OCI-LY1 (cell line): ENCODE data around the gene PHYHIPL.

Experiments used
- H2AFZ ChIP-seq: fragments of 200-600 bp; sonication (generic), shearing (Covaris generic); 2 replicates; pipeline ENCODE4 v1.6.0; 2014; ENCODE audit warnings: antibody characterized with exemption, mild to moderate bottlenecking, low read length
- H3F3A ChIP-seq: fragments of 200-600 bp; sonication (generic), shearing (Covaris generic); 2 replicates; pipeline ENCODE4 v1.6.0; 2014; ENCODE audit warnings: mild to moderate bottlenecking, antibody characterized with exemption, low read length, moderate library complexity; ENCODE audit not compliant: insufficient read depth
- H3K27ac ChIP-seq: fragments of 200-600 bp; sonication (generic); 2 replicates; pipeline ENCODE4 v1.5.1; 2014; ENCODE audit warnings: low read length, mixed run types, mild to moderate bottlenecking, low read depth; ENCODE audit not compliant: poor library complexity, severe bottlenecking
- H3K27me3 ChIP-seq: fragments of 200-600 bp; sonication (generic); 2 replicates; pipeline ENCODE4 v1.6.0; 2014; ENCODE audit warnings: antibody characterized with exemption, mild to moderate bottlenecking, low read length, moderate library complexity; ENCODE audit not compliant: insufficient read depth
- H3K36me3 ChIP-seq: fragments of 200-600 bp; sonication (generic); 2 replicates; pipeline ENCODE4 v1.6.1; 2014; ENCODE audit warnings: mild to moderate bottlenecking, antibody characterized with exemption, low read length, moderate library complexity, mixed read lengths; ENCODE audit not compliant: insufficient read depth
- H3K4me1 ChIP-seq: fragments of 200-600 bp; sonication (generic); 2 replicates; pipeline ENCODE4 v1.5.1; 2014; ENCODE audit warnings: mild to moderate bottlenecking, low read length, moderate library complexity; ENCODE audit not compliant: insufficient read depth, severe bottlenecking
- H3K4me2 ChIP-seq: fragments of 200-600 bp; sonication (generic), shearing (Covaris generic); 2 replicates; pipeline ENCODE4 v1.6.1; 2014; ENCODE audit warnings: low read length
- H3K4me3 ChIP-seq: fragments of 200-600 bp; sonication (generic); 2 replicates; pipeline ENCODE4 v1.5.1; 2014; ENCODE audit warnings: low read length, low read depth, mild to moderate bottlenecking, mixed read lengths; ENCODE audit not compliant: poor library complexity, severe bottlenecking
- H3K79me2 ChIP-seq: fragments of 200-600 bp; shearing (Covaris generic); 2 replicates; pipeline ENCODE4 v1.6.1; 2016; ENCODE audit warnings: mixed run types, low read length, mixed read lengths; ENCODE audit not compliant: insufficient read depth
- H3K9ac ChIP-seq: fragments of 200-600 bp; sonication (generic), shearing (Covaris generic); 2 replicates; pipeline ENCODE4 v1.6.1; 2014; ENCODE audit warnings: mild to moderate bottlenecking, low read length, mixed read lengths
- H3K9me2 ChIP-seq: fragments of 200-600 bp; sonication (generic), shearing (Covaris generic); 2 replicates; pipeline ENCODE4 v1.6.1; 2014; ENCODE audit warnings: low read depth, mild to moderate bottlenecking, low read length, mixed read lengths
- H3K9me3 ChIP-seq: fragments of 200-600 bp; shearing (Covaris generic); 2 replicates; pipeline ENCODE4 v1.6.1; 2014; ENCODE audit warnings: low read length, mixed read lengths
- H4K20me1 ChIP-seq: fragments of 200-600 bp; sonication (generic), shearing (Covaris generic); 2 replicates; pipeline ENCODE4 v1.6.0; 2016; ENCODE audit warnings: mild to moderate bottlenecking, low read length; ENCODE audit not compliant: insufficient read depth
- EZH2 ChIP-seq: fragments of 200-600 bp; sonication (generic), shearing (Covaris generic); IDR thresholded peaks from 2 replicates; pipeline ENCODE4 v1.8.0; 2017; ENCODE audit warnings: borderline replicate concordance, mixed run types, mild to moderate bottlenecking, antibody characterized with exemption, low read length, moderate library complexity, mixed read lengths
- TF ChIP-seq, protein P1 (sequence below): fragments of 200-600 bp; sonication (generic), shearing (Covaris generic); IDR thresholded peaks from 2 replicates; pipeline ENCODE4 v1.5.1; 2017; ENCODE audit warnings: mild to moderate bottlenecking, antibody characterized with exemption, low read length, moderate library complexity, mixed read lengths

The PHYHIPL gene

GRCh38 chr10:59242991-59243390, 66.5 kb downstream of the PHYHIPL start:
- no peaks in the 10 kb centered on the region for H3K36me3 ChIP-seq
- no peak overlapping the region for H3K27ac ChIP-seq
- H3K9me2 ChIP-seq: no peaks in the 10 kb centered on the region
- TF ChIP-seq, protein P1, sequence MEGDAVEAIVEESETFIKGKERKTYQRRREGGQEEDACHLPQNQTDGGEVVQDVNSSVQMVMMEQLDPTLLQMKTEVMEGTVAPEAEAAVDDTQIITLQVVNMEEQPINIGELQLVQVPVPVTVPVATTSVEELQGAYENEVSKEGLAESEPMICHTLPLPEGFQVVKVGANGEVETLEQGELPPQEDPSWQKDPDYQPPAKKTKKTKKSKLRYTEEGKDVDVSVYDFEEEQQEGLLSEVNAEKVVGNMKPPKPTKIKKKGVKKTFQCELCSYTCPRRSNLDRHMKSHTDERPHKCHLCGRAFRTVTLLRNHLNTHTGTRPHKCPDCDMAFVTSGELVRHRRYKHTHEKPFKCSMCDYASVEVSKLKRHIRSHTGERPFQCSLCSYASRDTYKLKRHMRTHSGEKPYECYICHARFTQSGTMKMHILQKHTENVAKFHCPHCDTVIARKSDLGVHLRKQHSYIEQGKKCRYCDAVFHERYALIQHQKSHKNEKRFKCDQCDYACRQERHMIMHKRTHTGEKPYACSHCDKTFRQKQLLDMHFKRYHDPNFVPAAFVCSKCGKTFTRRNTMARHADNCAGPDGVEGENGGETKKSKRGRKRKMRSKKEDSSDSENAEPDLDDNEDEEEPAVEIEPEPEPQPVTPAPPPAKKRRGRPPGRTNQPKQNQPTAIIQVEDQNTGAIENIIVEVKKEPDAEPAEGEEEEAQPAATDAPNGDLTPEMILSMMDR: no peak
- TF ChIP-seq EZH2: no peak
- H2AFZ ChIP-seq: no peak overlapping the region
- H3K4me3 ChIP-seq: no peak overlapping the region
- H3K4me2 ChIP-seq: no peak overlapping the region
- no peaks in the 10 kb centered on the region for H3K4me1 ChIP-seq
- no peak overlapping the region for H3K9ac ChIP-seq
- H4K20me1 ChIP-seq: no peaks in the 10 kb centered on the region
- no peaks in the 10 kb centered on the region for H3F3A ChIP-seq
- H3K79me2 ChIP-seq: no peaks in the 10 kb centered on the region
- H3K9me3 ChIP-seq: no peaks in the 10 kb centered on the region
- H3K27me3 ChIP-seq: no peaks in the 10 kb centered on the region

DNA sequence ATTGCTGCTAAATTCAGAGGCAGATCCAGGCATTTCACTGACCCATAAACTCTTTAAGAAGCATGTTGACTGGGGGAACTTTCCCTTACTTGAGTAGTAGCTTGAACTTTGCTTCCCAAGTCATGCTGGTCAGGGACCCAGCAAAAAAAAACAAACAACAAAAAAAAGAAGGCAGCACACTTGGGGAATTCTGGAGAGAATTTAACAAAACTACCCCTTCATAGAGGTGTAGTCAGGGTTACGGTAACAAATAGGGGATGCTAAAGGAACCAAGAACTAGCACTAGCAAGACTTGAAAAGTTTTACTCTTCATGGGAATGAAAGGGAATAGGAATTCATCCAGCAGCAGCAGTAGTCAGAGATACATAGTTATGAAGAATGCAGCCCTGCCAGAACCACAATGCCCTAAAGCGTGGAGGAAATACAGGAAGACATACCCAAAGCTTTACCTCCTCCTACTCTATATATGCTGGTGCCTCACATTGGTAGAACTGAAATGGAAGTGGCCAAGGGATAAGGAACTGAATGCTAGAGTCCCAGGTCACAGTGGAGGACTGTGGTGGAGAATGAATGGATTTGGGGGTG, 67.3 kb downstream of the PHYHIPL start:
- Histone ChIP-seq H2AFZ (no peak overlapping the region), H3K79me2 (no peaks in the 10 kb centered on the region), H3K27me3 (no peaks in the 10 kb centered on the region), H3K9me3 (no peaks in the 10 kb centered on the region), H3K9me2 (no peaks in the 10 kb centered on the region), H4K20me1 (no peaks in the 10 kb centered on the region), H3K27ac (no peak overlapping the region), H3K4me1 (no peaks in the 10 kb centered on the region), H3F3A (no peaks in the 10 kb centered on the region), H3K4me2 (no peak overlapping the region), H3K4me3 (no peak overlapping the region), H3K36me3 (no peaks in the 10 kb centered on the region), H3K9ac (no peak overlapping the region)
- no peak for TF ChIP-seq EZH2
- TF ChIP-seq, protein P1: no peak

DNA sequence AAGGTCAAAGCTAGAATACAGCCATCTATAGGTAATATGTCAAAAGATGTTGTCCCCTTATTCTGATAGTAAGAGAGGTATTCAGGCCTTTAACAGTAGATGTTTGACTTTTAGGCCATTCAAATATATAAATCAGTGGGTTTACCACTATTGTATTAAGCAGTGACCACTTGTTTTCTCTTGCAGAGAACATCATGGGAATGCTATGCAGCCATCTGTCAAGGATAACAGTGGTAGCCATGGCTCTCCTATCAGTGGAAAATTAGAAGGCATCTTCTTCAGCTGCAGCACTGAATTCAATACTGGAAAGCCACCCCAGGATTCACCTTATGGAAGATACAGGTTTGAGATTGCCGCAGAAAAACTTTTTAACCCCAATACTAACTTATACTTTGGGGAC, 68.4 kb downstream of the PHYHIPL start:
- no peak overlapping the region for H3K27ac ChIP-seq

More for the DNA sequence above, 68.4 kb downstream of the PHYHIPL start:
- no peaks in the 10 kb centered on the region for H4K20me1 ChIP-seq
- H3K9me3 ChIP-seq: no peaks in the 10 kb centered on the region
- H2AFZ ChIP-seq: no peak overlapping the region
- no peaks in the 10 kb centered on the region for H3K79me2 ChIP-seq
- no peak for TF ChIP-seq EZH2
- TF ChIP-seq, protein P1: no peak
- H3K4me1 ChIP-seq: no peaks in the 10 kb centered on the region
- H3F3A ChIP-seq: no peaks in the 10 kb centered on the region
- no peaks in the 10 kb centered on the region for H3K9me2 ChIP-seq
- H3K4me2 ChIP-seq: no peak overlapping the region
- H3K9ac ChIP-seq: no peak overlapping the region
- no peaks in the 10 kb centered on the region for H3K36me3 ChIP-seq
- no peaks in the 10 kb centered on the region for H3K27me3 ChIP-seq
- H3K4me3 ChIP-seq: no peak overlapping the region
